AG09309 (cell line): ENCODE results near the gene PIGM.

ENCODE experiments used
- DNase-seq: peaks from one replicate; pipeline ENCODE4 v3.0.0-alpha.2; 2010; ENCODE audit warnings: low read depth
- H3K4me3 ChIP-seq: 2 replicates; pipeline ENCODE4 v1.5.1; 2011; ENCODE audit warnings: mild to moderate bottlenecking, low read depth, low read length, moderate library complexity; ENCODE audit not compliant: control insufficient read depth
- TF ChIP-seq, protein P1 (sequence below): IDR thresholded peaks from 2 replicates; pipeline ENCODE4 v1.5.1; 2011; ENCODE audit warnings: mild to moderate bottlenecking, low read depth, low read length, inconsistent platforms; ENCODE audit not compliant: insufficient read depth, control insufficient read depth; ENCODE audit errors: missing control alignments

The PIGM gene

DNA sequence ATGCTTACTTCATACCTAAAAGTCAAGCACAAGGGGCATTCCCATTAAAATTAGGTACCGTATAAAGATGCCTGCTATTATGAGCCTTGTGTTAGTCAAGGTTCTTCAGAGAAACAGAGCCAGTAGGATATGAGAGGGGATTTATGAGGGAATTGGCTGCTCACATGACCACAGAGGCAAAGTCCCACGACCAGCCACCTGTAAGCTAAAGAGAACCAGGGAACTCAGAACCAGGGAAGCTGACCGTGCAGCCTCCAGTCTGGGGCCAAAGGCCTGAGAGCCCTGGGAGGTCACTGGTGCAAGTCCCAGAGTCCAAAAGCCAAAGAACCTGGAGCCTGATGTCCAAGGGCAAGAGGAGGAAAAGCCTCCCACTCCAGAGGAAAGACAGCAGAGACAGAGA is 20.0 kb downstream of the PIGM start:
- TF ChIP-seq, protein P1, sequence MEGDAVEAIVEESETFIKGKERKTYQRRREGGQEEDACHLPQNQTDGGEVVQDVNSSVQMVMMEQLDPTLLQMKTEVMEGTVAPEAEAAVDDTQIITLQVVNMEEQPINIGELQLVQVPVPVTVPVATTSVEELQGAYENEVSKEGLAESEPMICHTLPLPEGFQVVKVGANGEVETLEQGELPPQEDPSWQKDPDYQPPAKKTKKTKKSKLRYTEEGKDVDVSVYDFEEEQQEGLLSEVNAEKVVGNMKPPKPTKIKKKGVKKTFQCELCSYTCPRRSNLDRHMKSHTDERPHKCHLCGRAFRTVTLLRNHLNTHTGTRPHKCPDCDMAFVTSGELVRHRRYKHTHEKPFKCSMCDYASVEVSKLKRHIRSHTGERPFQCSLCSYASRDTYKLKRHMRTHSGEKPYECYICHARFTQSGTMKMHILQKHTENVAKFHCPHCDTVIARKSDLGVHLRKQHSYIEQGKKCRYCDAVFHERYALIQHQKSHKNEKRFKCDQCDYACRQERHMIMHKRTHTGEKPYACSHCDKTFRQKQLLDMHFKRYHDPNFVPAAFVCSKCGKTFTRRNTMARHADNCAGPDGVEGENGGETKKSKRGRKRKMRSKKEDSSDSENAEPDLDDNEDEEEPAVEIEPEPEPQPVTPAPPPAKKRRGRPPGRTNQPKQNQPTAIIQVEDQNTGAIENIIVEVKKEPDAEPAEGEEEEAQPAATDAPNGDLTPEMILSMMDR: no peak
- DNase-seq: no peak
- H3K4me3 ChIP-seq: no peak overlapping the region

DNA sequence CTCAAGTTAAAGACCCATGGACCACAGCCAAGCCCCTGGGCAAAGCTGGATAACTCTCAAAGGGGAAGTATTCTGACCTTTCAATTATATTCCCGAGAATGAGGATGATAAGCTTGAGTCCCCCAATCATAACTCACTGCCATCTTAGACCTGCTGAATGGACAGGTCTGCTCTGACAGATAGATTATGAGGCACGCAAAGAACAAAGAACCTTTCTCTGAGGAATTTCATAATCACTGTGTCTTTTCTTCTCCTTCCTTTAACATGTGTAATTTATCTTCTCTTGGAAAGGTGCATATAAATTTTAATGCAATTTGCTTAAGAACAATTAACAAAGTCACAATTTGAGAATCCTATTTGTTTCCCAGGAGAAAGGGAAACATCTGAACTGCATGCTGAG is 22.0 kb downstream of the PIGM start:
- TF ChIP-seq, protein P1: no peak

DNA sequence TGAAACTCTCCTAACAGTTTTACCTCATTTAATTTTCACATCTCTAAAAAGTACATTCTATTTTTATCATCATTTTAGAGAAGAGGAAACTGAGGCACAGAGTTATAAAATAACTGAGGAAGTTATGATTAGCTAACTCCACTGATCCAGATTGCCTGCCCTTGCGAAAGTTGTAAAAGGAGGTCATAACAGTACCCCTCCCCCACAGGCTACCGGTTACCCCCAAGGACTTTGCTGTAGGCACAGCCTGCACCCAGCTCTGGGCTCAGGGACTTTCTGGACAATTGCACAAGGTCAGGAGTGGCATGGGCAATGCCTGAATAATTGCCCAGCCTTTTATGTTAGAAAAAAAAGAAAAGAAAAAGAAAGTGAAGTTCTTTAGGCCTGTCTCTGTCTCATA is 22.7 kb downstream of the PIGM start:
- TF ChIP-seq, protein P1: no peak
- H3K4me3 ChIP-seq: no peak overlapping the region
- no peak for DNase-seq

More for the DNA sequence above, 22.0 kb downstream of the PIGM start:
- H3K4me3 ChIP-seq: no peak overlapping the region
- no peak for DNase-seq

DNA sequence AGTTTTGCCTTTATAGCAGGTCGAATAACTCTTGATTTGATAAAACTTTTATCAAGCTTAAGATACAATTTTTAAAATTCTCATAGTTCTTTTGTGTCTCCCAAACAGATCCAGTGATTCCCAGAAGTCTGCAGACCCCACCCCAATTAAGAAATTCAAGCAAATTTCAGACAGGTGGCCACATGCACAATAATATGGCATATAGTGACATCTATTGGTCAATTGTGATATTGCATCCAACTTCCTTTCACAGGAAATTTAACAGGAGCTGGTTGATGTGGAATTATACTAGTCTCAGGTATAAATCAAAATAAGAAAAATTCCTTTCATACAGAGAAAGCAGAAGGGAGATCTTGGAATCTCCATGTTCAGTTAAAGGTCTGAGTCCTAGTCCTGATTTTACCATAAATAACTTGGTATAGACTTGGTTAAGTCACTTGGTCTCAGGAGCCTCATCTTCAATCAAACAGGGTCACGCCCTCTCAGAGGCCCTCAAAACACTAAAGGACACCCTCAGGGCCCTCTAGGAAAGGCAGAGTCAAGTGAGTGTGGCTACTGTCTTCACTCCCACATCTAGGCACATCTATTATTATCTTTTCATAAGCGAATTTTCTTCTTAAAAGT is 24.1 kb downstream of the PIGM start:
- TF ChIP-seq, protein P1: peak; percentile 55
- no peak overlapping the region for H3K4me3 ChIP-seq
- no peak for DNase-seq

DNA sequence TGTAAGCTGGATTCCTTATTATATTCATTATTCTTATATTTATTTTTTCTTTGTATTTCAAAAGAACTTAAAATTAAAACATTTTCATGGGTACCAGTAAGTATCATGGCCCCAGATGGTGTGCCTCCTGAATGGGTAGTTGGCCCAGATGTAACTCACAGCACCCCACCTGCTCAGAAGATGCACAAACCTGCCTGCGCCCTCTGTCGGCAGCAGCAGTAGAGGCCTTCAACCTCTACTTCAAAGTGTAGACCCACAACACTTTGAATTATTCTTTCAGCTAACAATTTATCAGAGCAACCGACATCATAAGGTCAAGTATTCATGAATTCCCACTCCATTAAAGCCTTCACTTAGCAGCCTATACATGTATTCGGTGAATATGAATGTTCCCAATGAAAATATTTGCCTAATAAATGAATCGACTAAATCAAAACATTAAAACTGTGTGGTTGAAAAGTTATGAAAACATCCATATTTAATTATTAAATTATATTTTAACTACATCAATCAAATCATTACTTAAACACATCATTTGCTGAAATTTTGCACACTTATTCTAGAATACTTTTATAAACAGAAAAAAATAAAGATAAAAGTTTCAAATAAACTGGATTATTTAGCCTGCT is 25.4 kb downstream of the PIGM start:
- DNase-seq: peak; percentile 25
- no peak overlapping the region for H3K4me3 ChIP-seq
- TF ChIP-seq, protein P1: peak; percentile 98

DNA sequence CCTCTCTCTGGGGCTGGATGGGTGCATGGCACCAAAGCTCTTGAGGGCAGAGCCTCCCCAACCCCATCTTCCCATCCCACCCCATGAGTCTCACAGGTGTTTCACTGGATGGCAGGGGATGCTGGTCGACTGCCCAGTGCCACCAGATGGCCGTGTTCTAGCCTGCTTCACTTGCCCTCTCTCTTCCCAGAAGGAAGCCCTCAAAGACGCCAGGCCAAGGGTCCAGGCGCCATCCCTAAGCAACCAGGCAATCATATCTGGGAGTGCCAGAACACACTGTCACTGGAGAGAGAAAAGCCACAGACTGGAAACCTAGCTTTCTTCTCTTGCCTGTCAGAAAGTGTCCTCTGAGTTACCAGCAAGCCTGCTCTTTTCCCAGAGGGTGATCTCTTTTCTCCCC is 26.7 kb downstream of the PIGM start:
- DNase-seq: no peak
- TF ChIP-seq, protein P1: no peak
- H3K4me3 ChIP-seq: no peak overlapping the region
